Activated naive CD8-positive, alpha-beta T cell treated with anti-CD3 and anti-CD28 coated beads, Interleukin-2, amount 10 ng/mL, durations not matched to agents 7 days and 5 days (primary cell): ENCODE measurements around the gene TRNAU1AP. TPM values are rescaled to one million over a fixed set of nuclear protein-coding genes. Genes with fewer than 3 reads are reported as not detected.

Experiments used
- ATAC-seq: fragments of 150-1000 bp; cut with Tn5 transposase; one replicate; pipeline ENCODE4 v1.10.0; 2021; ENCODE audit warnings: low read depth, moderate library complexity
- POLR2A ChIA-PET: fragments of 350-600 bp; sonication (Branson Sonifier 250); formaldehyde crosslinking; loops from one replicate; lab custom pipeline; 2021; ENCODE audit warnings: antibody characterized with exemption; lab: Charles Lee
- DNase-seq: peaks from one replicate; pipeline ENCODE4 v3.0.0; 2021
- H3K27ac Mint-ChIP-seq: one replicate; pipeline ENCODE4 v1.8.0; 2022; ENCODE audit warnings: mild to moderate bottlenecking, mixed read lengths
- H3K27me3 Mint-ChIP-seq: one replicate; pipeline ENCODE4 v1.8.0; 2022; ENCODE audit warnings: mild to moderate bottlenecking, moderate library complexity, mixed read lengths
- H3K36me3 Mint-ChIP-seq: one replicate; pipeline ENCODE4 v1.8.0; 2021; ENCODE audit warnings: mild to moderate bottlenecking, mixed read lengths
- H3K4me1 Mint-ChIP-seq: one replicate; pipeline ENCODE4 v1.8.0; 2021; ENCODE audit warnings: mixed read lengths
- H3K4me3 Mint-ChIP-seq: one replicate; pipeline ENCODE4 v1.8.0; 2022; ENCODE audit warnings: mild to moderate bottlenecking, moderate library complexity, mixed read lengths
- H3K9me3 Mint-ChIP-seq: one replicate; pipeline ENCODE4 v1.8.0; 2021; ENCODE audit warnings: mixed read lengths
- total RNA-seq, 2 experiments: library from RNA; stranded (reverse); gene quantifications; one replicate each; pipeline ENCODE4 v1.2.3, GENCODE V29; 2021

Gene TRNAU1AP
- total RNA-seq, 2 experiments from 2014 or later = 54.2 to 58.9 TPM

DNA sequence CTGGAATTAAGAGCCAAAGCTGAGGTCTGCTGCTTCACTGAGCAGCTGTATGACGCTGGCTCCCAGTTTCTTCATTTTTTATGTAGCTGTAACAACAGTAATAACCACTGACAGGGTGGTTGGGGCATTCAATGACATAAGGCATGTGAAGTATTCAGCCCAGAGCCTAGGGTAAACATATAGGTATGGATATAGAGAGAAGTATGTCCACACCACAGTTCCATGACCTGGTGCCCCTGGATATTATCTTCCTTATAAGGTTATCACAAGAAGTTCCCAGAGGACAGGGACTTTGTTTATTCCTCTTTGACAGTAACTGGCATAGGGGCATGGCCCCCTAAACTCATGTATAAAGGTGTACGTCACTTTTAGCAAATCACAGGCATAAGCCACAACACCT is 53.9 kb downstream of the TRNAU1AP start:
- no peak for ATAC-seq
- Mint-ChIP-seq H3K9me3 (no peaks in the 10 kb centered on the region), H3K36me3 (peaks cover 7% of the 10 kb centered on the region), H3K4me1 (peaks cover 1% of the 10 kb centered on the region), H3K27me3 (no peaks in the 10 kb centered on the region), H3K27ac (no peak overlapping the region), H3K4me3 (no peak overlapping the region)
- DNase-seq = no peak
- POLR2A ChIA-PET = interaction anchor here (0.6 kb wide), 1 partner anchor 242 kb away, joined by 3 read pairs; no protein-coding TSS in a partner anchor

DNA sequence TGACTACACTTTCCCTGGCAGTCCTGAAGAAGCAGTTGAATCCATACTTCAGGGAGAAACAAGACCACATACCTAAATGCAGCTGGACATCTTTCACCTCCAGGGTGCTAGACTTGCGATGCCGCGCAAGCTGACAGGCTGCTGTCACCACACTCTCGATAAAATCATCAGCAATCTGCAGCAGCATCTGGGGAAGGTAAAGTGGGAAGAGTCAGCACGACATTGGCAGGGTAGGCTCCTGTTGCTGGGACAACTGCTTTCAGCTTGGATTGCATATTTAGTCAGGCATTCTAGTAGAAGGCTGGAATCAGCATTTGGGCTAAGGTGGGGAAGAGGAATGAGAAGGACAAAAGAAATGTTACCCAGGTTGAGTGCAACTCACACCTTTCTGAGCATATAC is 60.3 kb downstream of the TRNAU1AP start:
- Mint-ChIP-seq H3K36me3 (peaks cover 11% of the 10 kb centered on the region), H3K27ac (no peak overlapping the region), H3K9me3 (no peaks in the 10 kb centered on the region), H3K27me3 (no peaks in the 10 kb centered on the region), H3K4me3 (no peak overlapping the region), H3K4me1 (no peaks in the 10 kb centered on the region)
- ATAC-seq = no peak
- POLR2A ChIA-PET = no interaction called here
- no peak for DNase-seq

Other genes with a start within 250 kb of the TRNAU1AP start
- gene MED18, start 224.0 kb upstream of the TRNAU1AP start, total RNA-seq = 10 to 100 TPM; 15.4 to 17.7 TPM
- 10 to 100 TPM; 28.3 to 29.7 TPM for gene PHACTR4, start 183.3 kb upstream of the TRNAU1AP start, total RNA-seq
- gene RCC1, start 47.0 kb upstream of the TRNAU1AP start, total RNA-seq = 10 to 100 TPM; 46.2 to 51.7 TPM
- gene RAB42, start 39.2 kb downstream of the TRNAU1AP start, total RNA-seq = under 1 TPM; 0.50 to 0.79 TPM
- 10 to 100 TPM; 29.9 to 30.5 TPM for gene TAF12, start 90.0 kb downstream of the TRNAU1AP start, total RNA-seq
- gene RNU11, start 95.5 kb downstream of the TRNAU1AP start, total RNA-seq = not detected
- 10 to 100 TPM; 31.7 to 32.7 TPM for gene GMEB1, start 115.7 kb downstream of the TRNAU1AP start, total RNA-seq
- 10 to 100 TPM; 62.5 to 70.2 TPM for gene YTHDF2, start 183.9 kb downstream of the TRNAU1AP start, total RNA-seq